Endodermal cell (in vitro differentiated cells): ENCODE data around the gene HMGN3. TPM values are rescaled to one million over a fixed set of nuclear protein-coding genes. Genes with fewer than 3 reads are reported as not detected.
A peak's percentile ranks its signal among the peaks of the same experiment; 100 is the strongest.

Source experiments
- DNase-seq: peaks from one replicate; pipeline ENCODE4 v3.0.0-alpha.2; 2017
- H3K27ac ChIP-seq: 2 replicates; pipeline ENCODE4 v1.5.1; 2013; ENCODE audit warnings: mild to moderate bottlenecking, low read depth, low read length, moderate library complexity
- H3K27me3 ChIP-seq: 2 replicates; pipeline ENCODE4 v1.6.1; 2013; ENCODE audit warnings: mild to moderate bottlenecking, low read length, moderate library complexity; ENCODE audit not compliant: insufficient read depth, control insufficient read depth, poor library complexity, severe bottlenecking
- H3K36me3 ChIP-seq: 2 replicates; pipeline ENCODE4 v1.7.0; 2013; ENCODE audit warnings: mild to moderate bottlenecking, low read length, moderate library complexity; ENCODE audit not compliant: control insufficient read depth, insufficient read depth
- H3K4me1 ChIP-seq: one replicate; pipeline ENCODE4 v1.7.0; 2013; ENCODE audit warnings: low read length; ENCODE audit not compliant: control insufficient read depth, insufficient read depth
- H3K4me3 ChIP-seq: 2 replicates; pipeline ENCODE4 v1.5.1; 2013; ENCODE audit warnings: mild to moderate bottlenecking, low read length, moderate library complexity
- H3K9ac ChIP-seq: 2 replicates; pipeline ENCODE4 v1.6.1; 2013; ENCODE audit warnings: mild to moderate bottlenecking, low read length, moderate library complexity; ENCODE audit not compliant: poor library complexity, severe bottlenecking; ENCODE audit errors: extremely low read depth
- H3K9me3 ChIP-seq: 2 replicates; pipeline ENCODE4 v1.6.1; 2013; ENCODE audit warnings: mild to moderate bottlenecking, low read length, moderate library complexity; ENCODE audit not compliant: control insufficient read depth
- H3K27ac Mint-ChIP-seq: 2 replicates; pipeline ENCODE4 v1.8.0; 2020; ENCODE audit warnings: mixed read lengths
- H3K27me3 Mint-ChIP-seq: 2 replicates; pipeline ENCODE4 v1.8.0; 2021; ENCODE audit warnings: mild to moderate bottlenecking, mixed read lengths; ENCODE audit not compliant: insufficient read depth
- H3K36me3 Mint-ChIP-seq: 2 replicates; pipeline ENCODE4 v1.8.0; 2020; ENCODE audit warnings: low read depth, mixed read lengths
- H3K4me1 Mint-ChIP-seq: 2 replicates; pipeline ENCODE4 v1.8.0; 2020; ENCODE audit warnings: mixed read lengths
- H3K4me3 Mint-ChIP-seq: 2 replicates; pipeline ENCODE4 v1.8.0; 2020; ENCODE audit warnings: mild to moderate bottlenecking, moderate library complexity, mixed read lengths
- H3K9me3 Mint-ChIP-seq: 2 replicates; pipeline ENCODE4 v1.8.0; 2020; ENCODE audit warnings: mild to moderate bottlenecking, mixed read lengths
- CTCF ChIP-seq: fragments of 200-600 bp; sonication (generic); conservative IDR thresholded peaks from 2 replicates; pipeline ENCODE4 v1.5.0; 2021; ENCODE audit warnings: antibody characterized with exemption, mild to moderate bottlenecking
- WGBS, 2 experiments: methylation state at CpG; one replicate each; pipeline versions ENCODE4 v1.1.5 to v1.1.7; 2013; ENCODE audit warnings: missing lambda C conversion rate in 2 of 2, mixed read lengths in 1 of 2; ENCODE audit not compliant: insufficient coverage in 1 of 2, insufficient read length in 1 of 2; 5-methylcytosine and 5-hydroxymethylcytosine counted together
- total RNA-seq, 2 donors: library from RNA; stranded (reverse); fragmentation: NEBNext Ultra II Directional in 1 of 2; extraction: Animal tissue kit (Norgen Biotek cat#: 25700) in 1 of 2; gene quantifications; 2 replicates in 1 of 2; 3 replicates in 1 of 2; pipeline ENCODE4 v1.2.1, GENCODE V29; 2021

HMGN3 gene
- total RNA-seq, 2 donors from 2014 or later = 139 to 157 TPM

GRCh38 chr6:79238919-79239318, 4.4 kb upstream of the HMGN3 start:
- Histone ChIP-seq H3K27ac (no peak overlapping the region), H3K9me3 (peaks cover 7% of the 10 kb centered on the region), H3K36me3 (no peaks in the 10 kb centered on the region), H3K4me3 (no peak overlapping the region), H3K4me1 (no peaks in the 10 kb centered on the region), H3K9ac (no peak overlapping the region), H3K27me3 (no peaks in the 10 kb centered on the region)
- Mint-ChIP-seq H3K4me3 (no peak overlapping the region), H3K27me3 (peaks cover 6% of the 10 kb centered on the region), H3K36me3 (peaks cover 6% of the 10 kb centered on the region), H3K4me1 (peaks cover 9% of the 10 kb centered on the region), H3K9me3 (peaks cover 7% of the 10 kb centered on the region), H3K27ac (no peak overlapping the region)
- no peak for TF ChIP-seq CTCF
- no peak for DNase-seq

GRCh38 chr6:79236711-79237110, 2.2 kb upstream of the HMGN3 start:
- H3K4me1 Mint-ChIP-seq = peaks cover 16% of the 10 kb centered on the region
- no peak for TF ChIP-seq CTCF

GRCh38 chr6:79233611-79234149, 802 bp downstream of the HMGN3 start:
- Mint-ChIP-seq H3K9me3 (peaks cover 9% of the 10 kb centered on the region), H3K4me3 (peak overlapping the region; percentile 83), H3K4me1 (peaks cover 14% of the 10 kb centered on the region), H3K36me3 (peaks cover 12% of the 10 kb centered on the region), H3K27ac (peak overlapping the region; percentile 92), H3K27me3 (peaks cover 6% of the 10 kb centered on the region)
- H3K9me3 ChIP-seq = peaks cover 7% of the 10 kb centered on the region
- peak; percentile 95 for DNase-seq
- WGBS, 2 experiments = 0% methylated on average over 28 to 41 of the region's 41 CpGs
- peak overlapping the region; percentile 97 for H3K4me3 ChIP-seq
- peak overlapping the region; percentile 67 for H3K9ac ChIP-seq
- peak; percentile 69 for TF ChIP-seq CTCF
- H3K36me3 ChIP-seq = peaks cover 3% of the 10 kb centered on the region
- peak overlapping the region; percentile 52 for H3K27ac ChIP-seq
- H3K4me1 ChIP-seq = peaks cover 4% of the 10 kb centered on the region
- H3K27me3 ChIP-seq = no peaks in the 10 kb centered on the region

More at GRCh38 chr6:79236711-79237110, 2.2 kb upstream of the HMGN3 start:
- WGBS, 2 experiments = 93 to 95% methylated on average over 3 of the region's 3 CpGs
- no peaks in the 10 kb centered on the region for H3K27me3 ChIP-seq
- H3K4me3 Mint-ChIP-seq = no peak overlapping the region
- H3K9me3 ChIP-seq = peaks cover 7% of the 10 kb centered on the region
- H3K9me3 Mint-ChIP-seq = peaks cover 7% of the 10 kb centered on the region
- no peak overlapping the region for H3K9ac ChIP-seq
- no peak overlapping the region for H3K4me3 ChIP-seq
- H3K27ac Mint-ChIP-seq = no peak overlapping the region
- peaks cover 6% of the 10 kb centered on the region for H3K27me3 Mint-ChIP-seq
- no peak for DNase-seq
- H3K36me3 Mint-ChIP-seq = peaks cover 6% of the 10 kb centered on the region
- peaks cover 2% of the 10 kb centered on the region for H3K4me1 ChIP-seq
- no peaks in the 10 kb centered on the region for H3K36me3 ChIP-seq
- H3K27ac ChIP-seq = no peak overlapping the region
